C4-2B (cell line): ENCODE data around the gene FRAS1.
"Not testable (repeated sequence)": the region's sequence is repeated elsewhere in the genome, so short reads cannot be mapped to it uniquely, and the experiment has no call there.

ENCODE experiments used
- H3K27ac ChIP-seq: fragments of 450-650 bp; 2 replicates; pipeline ENCODE4 v1.5.1; 2017
- ZFX ChIP-seq: fragments of 450-650 bp; IDR thresholded peaks from 2 replicates; pipeline ENCODE4 v1.6.1; 2017
- TF ChIP-seq, protein P1 (sequence below): fragments of 450-650 bp; conservative IDR thresholded peaks from 2 replicates; pipeline ENCODE4 v1.5.1; 2017; ENCODE audit warnings: mild to moderate bottlenecking

The FRAS1 gene

DNA sequence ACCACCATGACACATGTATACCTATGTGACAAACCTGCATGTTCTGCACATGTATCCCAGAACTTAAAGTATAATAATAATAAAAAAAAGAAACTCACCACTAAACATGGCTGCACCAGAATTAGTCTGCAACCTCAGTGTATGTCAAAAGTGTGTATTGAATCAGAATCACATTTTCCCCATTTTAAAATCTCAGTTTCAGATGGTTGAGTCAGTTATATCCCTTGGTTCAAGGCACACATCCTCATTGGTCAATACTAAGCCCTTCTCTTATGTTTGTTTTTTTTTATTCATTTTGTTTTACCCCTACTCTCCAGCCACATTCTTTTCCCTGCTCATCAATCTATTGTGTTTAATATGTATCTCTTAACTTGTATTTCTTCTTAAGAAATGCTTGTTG, 436.6 kb downstream of the FRAS1 start:
- H3K27ac ChIP-seq = no peak overlapping the region
- no peak for TF ChIP-seq ZFX
- TF ChIP-seq, protein P1, sequence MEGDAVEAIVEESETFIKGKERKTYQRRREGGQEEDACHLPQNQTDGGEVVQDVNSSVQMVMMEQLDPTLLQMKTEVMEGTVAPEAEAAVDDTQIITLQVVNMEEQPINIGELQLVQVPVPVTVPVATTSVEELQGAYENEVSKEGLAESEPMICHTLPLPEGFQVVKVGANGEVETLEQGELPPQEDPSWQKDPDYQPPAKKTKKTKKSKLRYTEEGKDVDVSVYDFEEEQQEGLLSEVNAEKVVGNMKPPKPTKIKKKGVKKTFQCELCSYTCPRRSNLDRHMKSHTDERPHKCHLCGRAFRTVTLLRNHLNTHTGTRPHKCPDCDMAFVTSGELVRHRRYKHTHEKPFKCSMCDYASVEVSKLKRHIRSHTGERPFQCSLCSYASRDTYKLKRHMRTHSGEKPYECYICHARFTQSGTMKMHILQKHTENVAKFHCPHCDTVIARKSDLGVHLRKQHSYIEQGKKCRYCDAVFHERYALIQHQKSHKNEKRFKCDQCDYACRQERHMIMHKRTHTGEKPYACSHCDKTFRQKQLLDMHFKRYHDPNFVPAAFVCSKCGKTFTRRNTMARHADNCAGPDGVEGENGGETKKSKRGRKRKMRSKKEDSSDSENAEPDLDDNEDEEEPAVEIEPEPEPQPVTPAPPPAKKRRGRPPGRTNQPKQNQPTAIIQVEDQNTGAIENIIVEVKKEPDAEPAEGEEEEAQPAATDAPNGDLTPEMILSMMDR = no peak

DNA sequence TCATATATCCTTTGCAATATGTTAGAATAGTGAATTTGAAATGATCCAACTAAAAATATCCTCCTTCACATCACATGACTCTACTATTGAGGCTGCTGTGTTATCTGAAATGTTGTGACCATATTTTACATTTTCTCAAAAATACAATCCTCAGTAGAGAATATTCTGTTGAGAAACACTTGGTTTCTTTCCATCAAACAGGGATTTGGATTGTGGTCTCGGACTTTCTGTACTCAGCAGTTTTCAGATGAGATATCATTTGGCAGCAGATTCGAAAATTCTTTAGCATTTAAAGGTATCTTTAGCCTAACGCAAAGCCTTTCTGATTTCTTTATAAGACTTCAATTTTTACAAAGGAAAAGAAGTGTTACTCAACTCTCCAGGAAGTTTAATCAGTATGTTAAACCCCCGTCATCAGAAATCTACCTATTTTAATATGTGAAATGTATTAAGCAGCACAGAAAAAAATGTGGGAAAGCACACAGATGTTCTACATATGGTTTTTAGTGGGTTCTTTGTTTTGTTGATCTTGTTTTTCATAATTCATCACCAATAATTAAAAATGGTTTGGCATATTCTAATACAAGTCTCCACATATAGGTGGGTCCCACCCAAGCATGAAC, 439.0 kb downstream of the FRAS1 start:
- no peak overlapping the region for H3K27ac ChIP-seq
- no peak for TF ChIP-seq ZFX
- TF ChIP-seq, protein P1 = no peak

DNA sequence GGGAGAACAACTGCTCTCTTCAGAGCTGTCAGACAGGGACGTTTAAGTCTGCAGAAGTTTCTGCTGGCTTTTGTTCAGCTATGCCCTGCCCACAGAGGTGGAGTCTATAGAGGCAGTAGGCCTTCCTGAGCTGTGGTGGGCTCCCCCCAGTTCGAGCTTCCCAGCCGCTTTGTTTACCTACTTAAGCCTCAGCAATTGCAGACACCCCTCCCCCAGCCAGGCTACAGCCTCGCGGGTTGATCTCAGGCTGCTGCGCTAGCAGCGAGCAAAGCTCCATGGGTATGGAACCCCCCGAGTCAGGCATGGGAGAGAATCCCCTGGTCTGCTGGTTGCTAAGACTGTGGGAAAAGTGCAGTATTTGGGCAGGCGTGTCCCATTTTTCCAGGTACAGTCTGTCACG, 449.1 kb downstream of the FRAS1 start:
- H3K27ac ChIP-seq = not testable (repeated sequence)

DNA sequence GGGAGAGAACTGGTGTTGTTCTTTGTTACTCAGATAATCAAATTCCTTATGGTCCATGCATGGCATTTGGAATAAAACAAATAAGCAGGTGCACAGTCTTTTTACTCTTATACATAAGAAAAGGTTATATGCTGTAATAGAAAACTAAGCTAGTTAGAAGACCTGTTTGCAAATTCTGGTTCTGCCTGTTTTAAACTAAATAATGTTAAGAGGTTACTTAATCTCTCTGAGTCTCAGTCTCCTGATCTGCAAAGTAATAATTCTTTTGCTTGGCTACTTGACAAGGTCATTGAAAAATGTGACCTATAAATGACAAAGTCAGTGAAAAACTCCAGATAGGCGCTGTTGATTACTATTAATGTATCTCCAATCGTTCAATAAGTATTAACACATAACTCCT, 451.9 kb downstream of the FRAS1 start:
- H3K27ac ChIP-seq = no peak overlapping the region
- TF ChIP-seq, protein P1 = no peak
- TF ChIP-seq ZFX = no peak

DNA sequence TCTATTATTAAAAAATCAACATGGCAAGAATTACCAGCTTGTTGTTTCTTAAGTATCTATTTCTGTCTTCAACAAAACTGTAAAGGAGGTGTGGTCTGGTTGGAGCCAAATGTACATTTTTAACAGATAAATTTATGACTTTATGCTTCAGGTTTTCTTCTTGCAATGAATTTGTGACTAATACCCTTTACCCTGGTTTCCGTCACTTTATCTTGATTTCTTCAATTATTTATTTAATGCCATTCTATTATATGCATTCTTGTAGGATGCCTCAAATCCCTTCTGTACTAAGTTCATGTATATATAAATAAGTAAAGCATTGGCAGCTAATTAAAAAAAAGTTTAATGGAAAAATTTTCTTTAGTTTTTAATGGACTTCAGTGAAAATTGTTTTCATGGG, 453.0 kb downstream of the FRAS1 start:
- no peak overlapping the region for H3K27ac ChIP-seq
- TF ChIP-seq, protein P1 = no peak
- no peak for TF ChIP-seq ZFX

DNA sequence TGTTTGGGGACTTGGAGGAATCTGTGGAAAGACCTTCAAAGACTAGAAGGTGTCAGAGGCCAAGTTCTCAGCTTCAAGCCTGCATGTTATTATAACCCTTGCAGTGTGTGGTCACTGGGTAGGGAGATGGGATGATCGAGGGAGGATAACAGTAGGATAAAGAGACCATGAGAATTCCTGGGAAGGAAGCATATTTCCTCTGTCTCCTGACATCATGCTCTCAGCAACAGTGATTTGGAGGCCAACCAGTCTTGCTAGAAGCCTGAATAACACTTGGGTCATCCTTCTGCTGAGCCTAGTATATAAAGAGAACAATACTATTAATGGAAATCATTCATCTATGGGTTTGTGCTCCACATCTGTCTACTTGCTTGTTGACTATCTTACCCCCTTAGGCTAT, 453.6 kb downstream of the FRAS1 start:
- no peak overlapping the region for H3K27ac ChIP-seq
- TF ChIP-seq, protein P1 = no peak
- no peak for TF ChIP-seq ZFX

DNA sequence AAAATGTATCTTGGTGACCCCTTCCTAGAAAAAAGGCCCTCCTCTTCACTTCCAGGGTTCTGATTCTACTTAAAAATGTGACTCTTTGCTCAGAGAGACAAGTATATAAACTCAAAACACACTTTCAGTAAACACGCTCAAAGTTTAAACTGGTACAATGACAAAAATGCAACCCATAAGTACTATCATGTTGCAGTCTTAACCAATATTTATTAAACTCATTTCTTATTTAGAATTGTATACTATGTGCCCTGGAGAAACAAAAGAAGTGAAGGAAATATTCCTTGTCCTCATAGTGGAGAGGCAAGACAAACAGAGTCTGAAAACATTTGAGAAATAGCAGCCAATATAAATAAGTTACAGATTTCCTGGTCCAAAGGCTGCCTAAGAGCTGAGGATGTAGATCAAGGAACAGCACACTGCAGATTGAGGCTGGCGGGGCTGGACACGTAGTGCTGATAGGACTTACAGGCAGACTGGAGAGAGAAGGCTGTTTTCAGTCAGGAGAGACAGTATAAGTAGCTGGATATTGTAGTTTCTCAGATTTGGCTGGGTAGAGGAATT, 455.3 kb downstream of the FRAS1 start:
- TF ChIP-seq, protein P1 = no peak
- TF ChIP-seq ZFX = no peak
- no peak overlapping the region for H3K27ac ChIP-seq

DNA sequence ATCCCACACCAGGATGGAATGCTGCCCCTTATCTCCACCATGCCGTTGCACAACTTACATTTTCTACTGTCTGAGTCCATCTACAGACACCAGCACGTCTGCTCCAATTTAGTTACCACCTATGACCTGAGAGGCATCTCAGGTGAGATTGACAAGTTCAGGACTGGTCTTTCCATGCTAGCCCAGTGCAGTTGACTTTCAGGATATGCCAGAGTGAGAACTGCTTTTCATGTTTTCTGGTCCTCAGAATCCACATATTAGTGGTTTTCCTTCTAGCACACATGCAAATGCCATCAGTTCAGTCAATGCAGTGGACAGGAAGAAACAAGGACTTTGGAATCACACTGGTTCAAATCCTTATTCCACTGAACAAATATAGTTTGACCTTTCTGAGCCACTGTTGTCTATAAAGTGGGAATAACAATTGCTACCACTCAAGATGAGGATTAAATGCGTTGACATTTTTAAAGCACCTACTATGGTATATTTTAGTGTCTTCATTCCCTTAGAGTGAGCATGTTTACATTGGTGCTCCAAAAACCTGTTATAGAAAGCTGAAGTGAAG, 456.4 kb downstream of the FRAS1 start:
- TF ChIP-seq, protein P1 = no peak
- TF ChIP-seq ZFX = no peak

More for the DNA sequence above, 456.4 kb downstream of the FRAS1 start:
- no peak overlapping the region for H3K27ac ChIP-seq
